Suprapubic skin (tissue), 4 donors: ENCODE results near the gene RALGPS1. TPM values are rescaled to one million over a fixed set of nuclear protein-coding genes. Genes with fewer than 3 reads are reported as not detected.

Experiments used
- DNase-seq, 2 donors: peaks; one replicate each; pipeline ENCODE4 v3.0.0-alpha.2; 2019; ENCODE audit warnings: low spot score in 2 of 2
- H3K27ac ChIP-seq: fragments of 200-600 bp; sonication (generic); one replicate; pipeline ENCODE4 v1.5.1; 2019
- H3K27me3 ChIP-seq: fragments of 200-600 bp; sonication (generic); one replicate; pipeline ENCODE4 v1.5.1; 2019
- H3K36me3 ChIP-seq: fragments of 200-600 bp; sonication (generic); one replicate; pipeline ENCODE4 v1.5.1; 2019
- H3K4me1 ChIP-seq: fragments of 200-600 bp; sonication (generic); one replicate; pipeline ENCODE4 v1.5.1; 2019
- H3K4me3 ChIP-seq: fragments of 200-600 bp; sonication (generic); one replicate; pipeline ENCODE4 v1.5.1; 2019; ENCODE audit warnings: mild to moderate bottlenecking
- H3K9me3 ChIP-seq: fragments of 200-600 bp; sonication (generic); one replicate; pipeline ENCODE4 v1.5.1; 2019
- CTCF ChIP-seq, 2 donors: fragments of 200-600 bp in 1 of 2; fragments of 450-650 bp in 1 of 2; sonication (generic) in 1 of 2; IDR thresholded peaks; one replicate each; pipeline ENCODE4 v1.5.1; 2016 to 2019; ENCODE audit warnings: antibody characterized with exemption in 2 of 2, mild to moderate bottlenecking in 1 of 2, moderate library complexity in 1 of 2
- EP300 ChIP-seq: sonication (generic); formaldehyde crosslinking; IDR thresholded peaks from one replicate; pipeline ENCODE4 v1.6.1; 2017; ENCODE audit warnings: antibody characterized with exemption
- POLR2A ChIP-seq, 2 donors: fragments of 450-650 bp; IDR thresholded peaks; one replicate each; pipeline ENCODE4 v1.6.1; 2017; ENCODE audit warnings: antibody characterized with exemption in 2 of 2, mild to moderate bottlenecking in 2 of 2, moderate library complexity in 2 of 2
- POLR2AphosphoS5 ChIP-seq, 3 donors: sonication (generic); formaldehyde crosslinking; IDR thresholded peaks; one replicate each; pipeline ENCODE4 v1.6.1; 2017; ENCODE audit warnings: antibody characterized with exemption in 3 of 3
- WGBS: methylation state at CpG from one replicate; pipeline ENCODE4 v1.1.5; 2018; 5-methylcytosine and 5-hydroxymethylcytosine counted together
- total RNA-seq, 4 donors: library from RNA; depleted of rRNA; stranded (reverse); fragments of >200 nt; gene quantifications; one replicate each; pipeline ENCODE4 v1.1.0, GENCODE V29; 2016

RALGPS1 gene
- total RNA-seq, 4 donors from 2014 or later: 14.8 to 86.7 (median 21.4) TPM

GRCh38 chr9:127203681-127204327 is 289.2 kb downstream of the RALGPS1 start:
- TF ChIP-seq POLR2AphosphoS5 (IDR thresholded peaks at IDR 0.05) (no peak), POLR2A (IDR thresholded peaks at IDR 0.05) (no peak), CTCF (IDR thresholded peaks at IDR 0.05) (no peak), EP300 (no peak)
- no peak overlapping the region for H3K4me3 ChIP-seq
- H3K9me3 ChIP-seq: no peaks in the 10 kb centered on the region
- WGBS: 90% methylated on average over 4 of the region's 5 CpGs
- peaks cover 13% of the 10 kb centered on the region for H3K4me1 ChIP-seq
- H3K27ac ChIP-seq: no peak overlapping the region
- no peaks in the 10 kb centered on the region for H3K36me3 ChIP-seq
- H3K27me3 ChIP-seq: no peaks in the 10 kb centered on the region
- no peak for DNase-seq

GRCh38 chr9:127204771-127205470 is 290.3 kb downstream of the RALGPS1 start:
- TF ChIP-seq POLR2AphosphoS5 (IDR thresholded peaks at IDR 0.05): no peak
- no peak for TF ChIP-seq EP300
- no peak for TF ChIP-seq CTCF (IDR thresholded peaks at IDR 0.05)
- no peak for TF ChIP-seq POLR2A (IDR thresholded peaks at IDR 0.05)
- H3K36me3 ChIP-seq: no peaks in the 10 kb centered on the region
- H3K4me1 ChIP-seq: peaks cover 7% of the 10 kb centered on the region
- no peaks in the 10 kb centered on the region for H3K9me3 ChIP-seq
- WGBS: 57% methylated on average over 7 of the region's 7 CpGs
- H3K4me3 ChIP-seq: no peak overlapping the region
- no peak overlapping the region for H3K27ac ChIP-seq
- DNase-seq: no peak
- H3K27me3 ChIP-seq: no peaks in the 10 kb centered on the region

DNA sequence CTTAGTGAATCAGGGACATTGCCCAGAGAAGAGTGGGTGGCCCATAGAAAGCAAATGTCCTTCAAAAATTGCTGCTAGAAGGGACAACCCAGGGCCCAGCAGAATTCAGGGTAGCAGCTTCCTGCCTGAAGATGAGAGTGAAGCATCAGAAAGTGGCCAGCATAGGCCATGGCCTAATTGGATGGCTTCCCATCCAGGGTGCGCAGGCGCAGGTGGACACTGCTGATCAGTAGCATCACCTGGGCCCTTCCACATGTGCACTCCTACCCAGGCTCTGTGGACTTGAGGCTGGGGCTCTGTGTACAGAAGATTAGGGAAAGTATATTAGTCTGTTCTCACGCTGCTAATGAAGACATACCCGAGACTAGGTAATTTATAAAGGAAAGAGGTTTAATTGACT is 291.4 kb downstream of the RALGPS1 start:
- H3K9me3 ChIP-seq: no peaks in the 10 kb centered on the region
- no peak overlapping the region for H3K27ac ChIP-seq
- no peak for DNase-seq
- H3K4me3 ChIP-seq: no peak overlapping the region
- no peaks in the 10 kb centered on the region for H3K36me3 ChIP-seq
- TF ChIP-seq POLR2AphosphoS5 (IDR thresholded peaks at IDR 0.05) (no peak), POLR2A (IDR thresholded peaks at IDR 0.05) (no peak), EP300 (no peak), CTCF (IDR thresholded peaks at IDR 0.05) (no peak)
- H3K4me1 ChIP-seq: peaks cover 8% of the 10 kb centered on the region
- 99% methylated on average over 4 of the region's 4 CpGs for WGBS
- H3K27me3 ChIP-seq: no peaks in the 10 kb centered on the region

DNA sequence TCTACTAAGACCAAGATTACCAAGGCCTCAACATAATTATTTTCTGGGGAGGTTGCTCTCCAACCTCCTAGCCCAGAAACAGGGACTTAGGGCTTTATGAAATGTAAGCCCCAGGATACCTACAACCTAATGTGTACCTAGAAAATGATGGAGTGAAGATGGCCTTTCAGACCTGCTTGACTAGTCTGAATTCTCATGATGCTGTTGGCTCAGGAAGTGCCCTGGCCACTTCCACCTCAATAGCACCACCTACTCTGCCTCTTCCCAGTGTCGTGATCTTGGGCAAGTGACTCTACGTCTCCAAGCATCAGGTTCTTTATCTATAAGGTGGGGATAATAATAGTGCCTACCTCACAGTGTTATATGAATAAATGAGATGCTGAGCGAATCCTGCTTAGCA is 292.1 kb downstream of the RALGPS1 start:
- H3K4me3 ChIP-seq: no peak overlapping the region
- no peak overlapping the region for H3K27ac ChIP-seq
- H3K9me3 ChIP-seq: no peaks in the 10 kb centered on the region
- H3K36me3 ChIP-seq: no peaks in the 10 kb centered on the region
- H3K4me1 ChIP-seq: peaks cover 8% of the 10 kb centered on the region
- H3K27me3 ChIP-seq: no peaks in the 10 kb centered on the region
- WGBS: 75% methylated on average over 3 of the region's 3 CpGs
- no peak for DNase-seq
- TF ChIP-seq POLR2A (IDR thresholded peaks at IDR 0.05) (no peak), POLR2AphosphoS5 (IDR thresholded peaks at IDR 0.05) (no peak), EP300 (no peak), CTCF (IDR thresholded peaks at IDR 0.05) (no peak)

DNA sequence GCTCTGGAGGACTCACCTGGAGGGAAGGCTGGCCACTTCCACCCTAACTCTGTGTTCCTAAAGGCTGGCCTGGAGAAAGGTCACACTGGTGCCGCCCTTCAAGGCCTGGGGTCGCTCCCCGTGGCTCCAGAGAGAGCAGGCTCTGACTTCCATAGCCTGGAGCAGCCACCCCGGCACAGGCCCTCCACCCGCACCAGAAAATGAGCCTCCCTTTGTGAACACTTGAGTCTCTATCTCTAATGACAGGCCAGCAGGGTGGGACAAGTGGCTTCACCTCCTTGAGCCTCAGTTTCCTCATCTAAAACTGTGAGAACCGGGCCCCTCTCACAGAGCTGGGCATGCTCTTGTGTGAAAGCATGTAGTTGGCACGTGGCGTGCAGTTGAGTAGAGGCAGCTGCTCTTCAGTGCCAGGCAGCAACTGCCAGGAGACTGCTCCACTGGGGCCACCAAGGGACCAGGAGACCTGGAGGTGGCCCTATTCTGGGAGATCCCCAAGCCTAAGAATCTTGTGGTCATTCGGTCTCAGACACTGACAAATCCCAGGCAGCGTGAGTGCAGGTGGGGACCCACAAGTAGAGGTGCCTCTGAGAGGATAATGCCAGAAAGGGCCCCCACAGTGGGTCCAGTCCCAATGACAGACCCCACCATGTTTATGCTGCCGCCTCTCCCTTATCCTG is 293.3 kb downstream of the RALGPS1 start:
- H3K4me3 ChIP-seq: no peak overlapping the region
- no peaks in the 10 kb centered on the region for H3K36me3 ChIP-seq
- no peaks in the 10 kb centered on the region for H3K27me3 ChIP-seq
- TF ChIP-seq POLR2AphosphoS5 (IDR thresholded peaks at IDR 0.05) (no peak), EP300 (no peak), POLR2A (IDR thresholded peaks at IDR 0.05) (no peak), CTCF (IDR thresholded peaks at IDR 0.05) (no peak)
- H3K9me3 ChIP-seq: no peaks in the 10 kb centered on the region
- H3K27ac ChIP-seq: no peak overlapping the region
- 95% methylated on average over 4 of the region's 11 CpGs for WGBS
- peaks cover 5% of the 10 kb centered on the region for H3K4me1 ChIP-seq
- no peak for DNase-seq
